SK-N-SH treated with all-trans-retinoic acid at 6 μM for 48 hours (cell line): ENCODE data around the gene SUFU.

Experiments used
- ATAC-seq: fragments of 200-7000 bp; cut with Tn5 transposase; 3 replicates; pipeline ENCODE4 v1.9.1; 2020; ENCODE audit warnings: mild to moderate bottlenecking, moderate library complexity
- ARNTL ChIP-seq: fragments of 450-650 bp; formaldehyde crosslinking; IDR thresholded peaks from 2 replicates; pipeline ENCODE4 v1.5.0; 2020; ENCODE audit warnings: low read depth, mild to moderate bottlenecking, moderate library complexity, borderline replicate concordance
- BACH2 ChIP-seq: fragments of 250-450 bp; sonication (Bioruptor Pico); IDR thresholded peaks from 2 replicates; pipeline ENCODE4 v1.9.0; 2021; ENCODE audit warnings: mild to moderate bottlenecking, borderline replicate concordance
- CREB5 ChIP-seq: fragments of 250-450 bp; sonication (Bioruptor Pico); IDR thresholded peaks from 2 replicates; pipeline ENCODE4 v1.5.1; 2020; ENCODE audit warnings: low read depth, mild to moderate bottlenecking, moderate library complexity
- CSDC2 ChIP-seq: fragments of 250-450 bp; sonication (Bioruptor Pico); IDR thresholded peaks from 2 replicates; pipeline ENCODE4 v1.5.0; 2020; ENCODE audit warnings: mild to moderate bottlenecking, moderate library complexity
- CSRNP3 ChIP-seq: fragments of 250-450 bp; sonication (Bioruptor Pico); IDR thresholded peaks from 2 replicates; pipeline ENCODE4 v1.5.1; 2021; ENCODE audit warnings: mild to moderate bottlenecking, moderate library complexity
- ESRRG ChIP-seq: fragments of 250-450 bp; sonication (Bioruptor Pico); IDR thresholded peaks from 2 replicates; pipeline ENCODE4 v1.6.1; 2021; ENCODE audit warnings: mild to moderate bottlenecking
- GLIS3 ChIP-seq: fragments of 250-450 bp; sonication (Bioruptor Pico); IDR thresholded peaks from 2 replicates; pipeline ENCODE4 v1.5.0; 2020; ENCODE audit warnings: mild to moderate bottlenecking, moderate library complexity
- ISL1 ChIP-seq: fragments of 250-450 bp; sonication (Bioruptor Pico); IDR thresholded peaks from 2 replicates; pipeline ENCODE4 v2.1.2; 2022; ENCODE audit warnings: mild to moderate bottlenecking, moderate library complexity
- OSR1 ChIP-seq: fragments of 250-450 bp; sonication (Bioruptor Pico); IDR thresholded peaks from 2 replicates; pipeline ENCODE4 v1.8.0; 2022; ENCODE audit warnings: moderate library complexity, mild to moderate bottlenecking, inconsistent platforms
- PATZ1 ChIP-seq: fragments of 250-450 bp; sonication (Bioruptor Pico); IDR thresholded peaks from 2 replicates; pipeline ENCODE4 v1.8.0; 2020; ENCODE audit warnings: mild to moderate bottlenecking, moderate library complexity, borderline replicate concordance
- POU6F1 ChIP-seq: fragments of 250-450 bp; sonication (Bioruptor Pico); IDR thresholded peaks from 2 replicates; pipeline ENCODE4 v1.8.0; 2021; ENCODE audit warnings: low read depth, mild to moderate bottlenecking, moderate library complexity, borderline replicate concordance
- PPARA ChIP-seq: fragments of 250-450 bp; sonication (Bioruptor Pico); IDR thresholded peaks from 2 replicates; pipeline ENCODE4 v1.5.0; 2020; ENCODE audit warnings: mild to moderate bottlenecking, borderline replicate concordance
- RARB ChIP-seq: fragments of 250-450 bp; sonication (Bioruptor Pico); IDR thresholded peaks from 2 replicates; pipeline ENCODE4 v1.8.0; 2021; ENCODE audit warnings: mild to moderate bottlenecking, moderate library complexity
- SNAI2 ChIP-seq: fragments of 250-450 bp; sonication (Bioruptor Pico); IDR thresholded peaks from 2 replicates; pipeline ENCODE4 v1.5.0; 2020; ENCODE audit warnings: mild to moderate bottlenecking, moderate library complexity
- TSHZ2 ChIP-seq: fragments of 250-450 bp; sonication (Bioruptor Pico); IDR thresholded peaks from 2 replicates; pipeline ENCODE4 v1.5.0; 2020; ENCODE audit warnings: mild to moderate bottlenecking, moderate library complexity
- ZC3H10 ChIP-seq: fragments of 250-450 bp; sonication (Bioruptor Pico); IDR thresholded peaks from 2 replicates; pipeline ENCODE4 v1.5.1; 2021; ENCODE audit warnings: mild to moderate bottlenecking, moderate library complexity
- ZFP30 ChIP-seq: fragments of 450-650 bp; formaldehyde crosslinking; IDR thresholded peaks from 2 replicates; pipeline ENCODE4 v1.5.0; 2022; ENCODE audit warnings: mild to moderate bottlenecking, moderate library complexity
- ZNF565 ChIP-seq: fragments of 450-650 bp; formaldehyde crosslinking; conservative IDR thresholded peaks from 2 replicates; pipeline ENCODE4 v1.5.0; 2020; ENCODE audit warnings: low read depth, mild to moderate bottlenecking, moderate library complexity
- ZNF70 ChIP-seq: fragments of 450-650 bp; formaldehyde crosslinking; IDR thresholded peaks from 2 replicates; pipeline ENCODE4 v1.5.0; 2020; ENCODE audit warnings: mild to moderate bottlenecking, moderate library complexity

The SUFU gene

GRCh38 chr10:102596506-102596971, 92.8 kb downstream of the SUFU start (continued):
- TF ChIP-seq PATZ1 (CRISPR knock-in tag) (no peak), GLIS3 (CRISPR knock-in tag) (no peak), BACH2 (CRISPR knock-in tag) (no peak), CSDC2 (CRISPR knock-in tag) (no peak), SNAI2 (CRISPR knock-in tag) (no peak), ZNF565 (no peak)

- no peak for TF ChIP-seq ARNTL (CRISPR knock-in tag)
- no peak for TF ChIP-seq OSR1 (CRISPR knock-in tag)
- TF ChIP-seq PATZ1 (CRISPR knock-in tag), result no peak
These were observed 93.6 kb downstream of the SUFU start for GRCh38 chr10:102597131-102597991.

GRCh38 chr10:102598243-102598642, 94.5 kb downstream of the SUFU start:
- TF ChIP-seq PPARA (CRISPR knock-in tag) (no peak), RARB (no peak), TSHZ2 (CRISPR knock-in tag) (no peak), ZFP30 (no peak), BACH2 (CRISPR knock-in tag) (no peak), GLIS3 (CRISPR knock-in tag) (no peak), CREB5 (no peak), ZC3H10 (CRISPR knock-in tag) (no peak), ZNF565 (no peak), ESRRG (CRISPR knock-in tag) (no peak), ISL1 (CRISPR knock-in tag) (no peak)
- ATAC-seq, result no peak

More at GRCh38 chr10:102597131-102597991, 93.6 kb downstream of the SUFU start:
- ATAC-seq, result no peak

- no peak for ATAC-seq
- TF ChIP-seq CREB5, result no peak
- no peak for TF ChIP-seq ARNTL (CRISPR knock-in tag)
- no peak for TF ChIP-seq CSRNP3
- TF ChIP-seq PATZ1 (CRISPR knock-in tag), result no peak
- TF ChIP-seq ZNF70 (CRISPR knock-in tag), result no peak
- TF ChIP-seq BACH2 (CRISPR knock-in tag), result no peak
- TF ChIP-seq POU6F1, result no peak
These were observed 96.0 kb downstream of the SUFU start for GRCh38 chr10:102599565-102600327.
